SU-DHL-6 (cell line): Measurements from ENCODE around the gene AGXT.

Experiments used
- EZH2phosphoT487 ChIP-seq: fragments of 200-600 bp; sonication (generic), shearing (Covaris generic); conservative IDR thresholded peaks from 2 replicates; pipeline ENCODE4 v1.6.1; 2018; ENCODE audit warnings: mild to moderate bottlenecking, antibody characterized with exemption, low read length, moderate library complexity, mixed read lengths
- TF ChIP-seq, protein P1 (sequence below): fragments of 200-600 bp; sonication (generic); IDR thresholded peaks from one replicate; pipeline ENCODE4 v1.5.1; 2017; ENCODE audit warnings: antibody characterized with exemption, mild to moderate bottlenecking, low read length, moderate library complexity; ENCODE audit not compliant: insufficient read depth, poor library complexity, severe bottlenecking

DNA sequence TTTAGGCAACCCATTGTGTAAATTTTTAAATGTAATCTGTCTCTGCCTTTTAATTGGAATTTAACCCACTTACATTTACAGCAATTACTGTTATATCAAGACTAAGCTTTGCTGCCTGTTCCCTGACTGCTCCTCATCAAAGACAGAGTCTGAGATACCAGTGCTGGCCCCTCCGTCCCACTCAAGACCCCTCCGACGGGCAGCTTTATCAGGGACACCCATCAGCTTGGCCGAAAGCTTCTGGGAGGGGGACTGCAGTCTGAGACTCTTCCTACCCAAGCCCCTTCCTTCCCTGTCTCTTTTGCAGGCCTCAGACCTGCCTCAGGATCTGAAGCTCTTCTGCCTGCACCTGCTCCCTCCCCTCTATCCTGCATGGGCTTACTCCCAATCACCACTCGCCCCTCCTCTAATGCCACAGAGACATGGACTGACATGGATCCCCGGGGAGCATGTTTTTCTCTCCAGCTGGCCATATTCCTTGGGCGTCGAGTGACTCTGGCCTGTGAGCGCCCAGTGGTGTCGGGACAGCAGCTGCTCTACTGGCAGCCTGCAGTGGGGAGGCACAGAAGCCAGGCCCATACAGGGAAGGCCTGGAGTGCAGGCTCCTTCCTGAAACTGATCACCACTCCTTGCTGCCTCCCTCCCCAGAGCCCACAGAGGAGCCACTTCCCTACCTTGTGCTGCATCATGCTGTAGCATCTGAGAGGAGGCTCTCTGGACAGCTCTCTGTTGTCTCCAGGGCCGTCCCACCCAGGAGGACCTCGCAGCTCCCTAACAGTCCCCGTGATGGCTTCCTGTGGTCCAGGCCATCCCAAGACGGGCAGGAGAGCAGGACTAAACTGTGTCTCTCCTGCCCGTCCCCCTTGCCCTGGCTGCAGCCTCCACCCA, 44.9 kb upstream of the AGXT start:
- TF ChIP-seq, protein P1, sequence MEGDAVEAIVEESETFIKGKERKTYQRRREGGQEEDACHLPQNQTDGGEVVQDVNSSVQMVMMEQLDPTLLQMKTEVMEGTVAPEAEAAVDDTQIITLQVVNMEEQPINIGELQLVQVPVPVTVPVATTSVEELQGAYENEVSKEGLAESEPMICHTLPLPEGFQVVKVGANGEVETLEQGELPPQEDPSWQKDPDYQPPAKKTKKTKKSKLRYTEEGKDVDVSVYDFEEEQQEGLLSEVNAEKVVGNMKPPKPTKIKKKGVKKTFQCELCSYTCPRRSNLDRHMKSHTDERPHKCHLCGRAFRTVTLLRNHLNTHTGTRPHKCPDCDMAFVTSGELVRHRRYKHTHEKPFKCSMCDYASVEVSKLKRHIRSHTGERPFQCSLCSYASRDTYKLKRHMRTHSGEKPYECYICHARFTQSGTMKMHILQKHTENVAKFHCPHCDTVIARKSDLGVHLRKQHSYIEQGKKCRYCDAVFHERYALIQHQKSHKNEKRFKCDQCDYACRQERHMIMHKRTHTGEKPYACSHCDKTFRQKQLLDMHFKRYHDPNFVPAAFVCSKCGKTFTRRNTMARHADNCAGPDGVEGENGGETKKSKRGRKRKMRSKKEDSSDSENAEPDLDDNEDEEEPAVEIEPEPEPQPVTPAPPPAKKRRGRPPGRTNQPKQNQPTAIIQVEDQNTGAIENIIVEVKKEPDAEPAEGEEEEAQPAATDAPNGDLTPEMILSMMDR = no peak
- no peak for TF ChIP-seq EZH2phosphoT487
